NCI-H128 (cell line): ENCODE measurements around the gene RABGAP1L.

Experiments
- DNase-seq: peaks from one replicate; lab custom pipeline; 2025; ENCODE audit not compliant: unreplicated experiment; lab: John Stamatoyannopoulos, UW

The RABGAP1L gene

GRCh38 chr1:174976436-174977108, 817.3 kb downstream of the RABGAP1L start:
- no peak for DNase-seq

- DNase-seq, result no peak
These were observed 823.8 kb downstream of the RABGAP1L start for GRCh38 chr1:174982971-174983689.

GRCh38 chr1:174984952-174985351, 825.6 kb downstream of the RABGAP1L start:
- no peak for DNase-seq

- DNase-seq, result no peak
These were observed 829.2 kb downstream of the RABGAP1L start for GRCh38 chr1:174988539-174988938.

GRCh38 chr1:174988986-174989385, 829.7 kb downstream of the RABGAP1L start:
- no peak for DNase-seq

GRCh38 chr1:174989536-174990220, 830.4 kb downstream of the RABGAP1L start:
- no peak for DNase-seq

- no peak for DNase-seq
These were observed 831.2 kb downstream of the RABGAP1L start for GRCh38 chr1:174990382-174990999.

GRCh38 chr1:174991473-174991872, 832.2 kb downstream of the RABGAP1L start:
- DNase-seq, result no peak

GRCh38 chr1:174995121-174995520, 835.8 kb downstream of the RABGAP1L start:
- DNase-seq, result no peak

GRCh38 chr1:174995916-174996315, 836.6 kb downstream of the RABGAP1L start:
- DNase-seq, result no peak

- no peak for DNase-seq
These were observed 837.2 kb downstream of the RABGAP1L start for GRCh38 chr1:174996476-174996875.

GRCh38 chr1:174997041-174997440, 837.7 kb downstream of the RABGAP1L start:
- DNase-seq, result no peak

GRCh38 chr1:174998569-174999215, 839.4 kb downstream of the RABGAP1L start:
- peak; percentile 62 for DNase-seq

GRCh38 chr1:174999216-174999935, 840.1 kb downstream of the RABGAP1L start:
- peak; percentile 99 for DNase-seq

- peak; percentile 18 for DNase-seq
These were observed 840.8 kb downstream of the RABGAP1L start, which contains the start of gene CACYBP for GRCh38 chr1:174999936-175000696. CACYBP (plus strand) TSS chr1:174999947; CDS start chr1:175000181, 234 bp downstream.

- DNase-seq, result no peak
These were observed 841.4 kb downstream of the RABGAP1L start for GRCh38 chr1:175000697-175001187.

- no peak for DNase-seq
These were observed 843.7 kb downstream of the RABGAP1L start for GRCh38 chr1:175002910-175003517.

GRCh38 chr1:175003521-175003920, 844.2 kb downstream of the RABGAP1L start:
- DNase-seq, result no peak
